Brain microvascular endothelial cell (primary cell): ENCODE results near the gene ZNF385B.

Experiments used
- DNase-seq: peaks from one replicate; pipeline ENCODE4 v3.0.0-alpha.2; 2020
- H3K27ac ChIP-seq: fragments of 250-450 bp; sonication (Bioruptor Pico); 2 replicates; pipeline ENCODE4 v1.5.1; 2020; ENCODE audit warnings: mild to moderate bottlenecking, moderate library complexity
- H3K27me3 ChIP-seq: fragments of 250-450 bp; sonication (Bioruptor Pico); replicated peaks from 2 replicates; pipeline ENCODE4 v1.5.1; 2020; ENCODE audit warnings: mild to moderate bottlenecking
- H3K36me3 ChIP-seq: fragments of 250-450 bp; sonication (Bioruptor Pico); replicated peaks from 2 replicates; pipeline ENCODE4 v1.5.1; 2020; ENCODE audit warnings: mild to moderate bottlenecking
- H3K4me3 ChIP-seq: 2 replicates; pipeline ENCODE4 v1.5.1; 2011; ENCODE audit warnings: low read depth, mild to moderate bottlenecking, control low read depth, low read length, moderate library complexity
- CTCF ChIP-seq: IDR thresholded peaks from 2 replicates; pipeline ENCODE4 v1.5.1; 2011; ENCODE audit warnings: low read depth, mild to moderate bottlenecking, moderate library complexity, low read length, control low read depth, inconsistent platforms; ENCODE audit errors: missing control alignments
- in situ Hi-C: cut with HindIII; loops from 2 replicates; pipeline ENCODE4 v1.10.0; 2017; ENCODE audit warnings: low sequenced_read_pairs, low pct_ligation_motif_present

The ZNF385B gene

DNA sequence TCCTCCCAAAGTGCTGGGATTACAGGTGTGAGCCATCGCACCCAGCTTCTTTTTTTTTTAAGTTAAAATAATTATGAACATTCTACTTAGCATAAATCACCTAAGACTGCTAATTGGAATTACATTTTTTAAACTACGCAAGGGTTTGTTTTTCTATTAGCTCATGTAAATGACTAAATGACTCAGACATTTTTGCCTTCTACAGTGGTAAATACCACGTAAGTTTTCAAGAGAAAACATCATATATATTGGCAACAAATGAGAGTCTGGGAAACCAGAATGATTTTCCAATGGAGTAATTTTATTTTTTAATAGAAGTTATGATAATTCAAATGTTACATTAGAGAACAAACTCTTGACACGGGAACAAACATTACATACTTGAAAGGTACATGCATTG lies 259.0 kb downstream of the ZNF385B start:
- Histone ChIP-seq H3K27me3 (no peaks in the 10 kb centered on the region), H3K4me3 (no peak overlapping the region), H3K36me3 (no peaks in the 10 kb centered on the region), H3K27ac (no peak overlapping the region)
- TF ChIP-seq CTCF, result no peak
- no peak for DNase-seq
- in situ Hi-C loops, result no loop called here

DNA sequence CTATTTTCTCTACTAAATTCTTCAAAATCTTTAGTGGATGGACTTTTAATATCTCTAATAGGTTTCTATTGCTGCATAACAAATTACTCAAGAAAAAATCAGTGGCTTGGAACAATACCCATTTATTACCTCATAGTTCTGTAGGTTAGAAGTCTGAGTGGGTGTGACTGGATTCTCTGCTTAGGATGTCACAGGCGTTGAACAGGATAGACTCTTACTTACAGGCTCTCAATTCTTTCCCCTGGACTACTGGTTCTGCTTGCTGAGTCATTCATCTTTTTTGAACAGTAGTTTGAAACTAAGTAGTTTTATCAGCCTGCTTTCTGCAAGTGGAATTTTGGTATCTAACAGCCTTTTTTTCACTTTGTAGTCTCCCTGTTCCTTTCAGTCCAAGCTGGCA lies 265.4 kb downstream of the ZNF385B start:
- Histone ChIP-seq H3K36me3 (no peaks in the 10 kb centered on the region), H3K27me3 (no peaks in the 10 kb centered on the region), H3K27ac (no peak overlapping the region), H3K4me3 (no peak overlapping the region)
- peak; percentile 82 for DNase-seq
- in situ Hi-C loops, result no loop called here
- TF ChIP-seq CTCF, result no peak

GRCh38 chr2:179595284-179595683 lies 266.1 kb downstream of the ZNF385B start:
- Histone ChIP-seq H3K27ac (no peak overlapping the region), H3K27me3 (no peaks in the 10 kb centered on the region), H3K4me3 (no peak overlapping the region), H3K36me3 (no peaks in the 10 kb centered on the region)
- no peak for DNase-seq
- in situ Hi-C loops, result no loop called here
- TF ChIP-seq CTCF, result peak; percentile 14

DNA sequence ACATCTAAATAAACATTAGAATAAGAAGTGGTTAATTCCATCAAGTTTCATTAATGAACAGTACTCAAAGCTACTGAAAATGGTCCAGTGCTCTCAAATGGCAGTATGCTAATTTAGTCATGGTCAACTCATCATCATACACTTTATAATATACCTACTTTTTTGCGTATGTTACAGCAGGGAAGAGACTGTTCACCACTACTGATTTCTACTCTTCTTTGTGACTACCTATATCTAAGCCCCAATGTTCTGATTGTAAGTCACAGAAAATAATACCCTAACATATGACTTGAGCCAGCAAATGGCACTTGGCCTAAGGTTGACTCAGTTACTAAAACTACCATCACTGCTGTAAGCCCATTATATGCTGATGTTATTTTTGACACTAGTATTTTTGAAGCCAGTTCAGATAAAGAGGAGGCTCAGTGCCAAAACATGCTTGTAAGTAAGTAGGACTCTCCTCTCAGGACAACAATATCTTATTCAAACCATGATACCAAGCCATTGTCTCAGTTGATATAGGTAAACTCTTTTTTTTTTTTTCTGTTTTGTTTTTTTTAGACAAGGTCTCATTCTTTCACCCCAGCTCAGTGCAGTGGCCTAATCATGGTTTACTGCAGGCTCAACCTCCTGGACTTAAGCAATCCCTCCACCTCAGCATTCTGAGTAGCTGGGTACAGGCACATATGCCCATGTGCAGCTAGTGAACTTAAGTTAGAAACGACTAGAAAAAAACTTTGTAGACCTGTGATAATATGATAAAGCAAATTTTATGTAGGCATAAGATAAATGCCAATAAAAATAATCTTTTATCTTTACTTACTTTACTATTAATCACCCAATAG lies 266.9 kb downstream of the ZNF385B start:
- Histone ChIP-seq H3K27ac (no peak overlapping the region), H3K4me3 (no peak overlapping the region), H3K36me3 (no peaks in the 10 kb centered on the region), H3K27me3 (no peaks in the 10 kb centered on the region)
- DNase-seq, result no peak
- TF ChIP-seq CTCF, result no peak
- in situ Hi-C loops, result no loop called here

DNA sequence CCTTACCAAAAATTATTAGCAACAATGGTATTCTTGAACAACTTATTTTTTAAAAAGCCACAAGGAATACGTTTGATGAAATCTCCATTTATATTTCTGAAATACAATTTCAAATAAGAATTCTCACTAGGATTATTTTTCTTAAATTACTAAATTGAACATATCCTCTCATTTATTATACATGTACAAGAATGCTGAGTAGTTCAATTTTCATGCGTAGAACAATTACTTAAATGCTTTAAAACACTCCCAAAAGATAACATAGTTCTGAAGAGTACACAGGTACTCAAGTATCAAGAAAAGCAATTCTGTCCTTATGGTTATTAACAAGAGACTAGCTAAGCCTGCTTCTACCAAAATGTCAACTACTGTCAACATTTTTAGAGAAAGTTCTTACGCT lies 268.1 kb downstream of the ZNF385B start:
- no peak overlapping the region for H3K4me3 ChIP-seq
- TF ChIP-seq CTCF, result no peak
- no peak overlapping the region for H3K27ac ChIP-seq
- in situ Hi-C loops, result no loop called here
- no peaks in the 10 kb centered on the region for H3K36me3 ChIP-seq
- no peaks in the 10 kb centered on the region for H3K27me3 ChIP-seq
- no peak for DNase-seq
